Glutamatergic neuron (in vitro differentiated cells): Measurements from ENCODE around the gene OR13C8. TPM values are rescaled to one million over a fixed set of nuclear protein-coding genes. Genes with fewer than 3 reads are reported as not detected.
"Not testable (repeated sequence)": the region's sequence is repeated elsewhere in the genome, so short reads cannot be mapped to it uniquely, and the experiment has no call there.

Experiments used
- DNase-seq: peaks from one replicate; pipeline ENCODE4 v3.0.0; 2022
- H3K27ac Mint-ChIP-seq: one replicate; pipeline ENCODE4 v1.8.0; 2020; ENCODE audit warnings: mild to moderate bottlenecking, mixed read lengths, inconsistent platforms; ENCODE audit not compliant: unreplicated experiment
- H3K27me3 Mint-ChIP-seq: one replicate; pipeline ENCODE4 v1.8.0; 2020; ENCODE audit warnings: mild to moderate bottlenecking, moderate library complexity, mixed read lengths, inconsistent platforms; ENCODE audit not compliant: unreplicated experiment
- H3K36me3 Mint-ChIP-seq: one replicate; pipeline ENCODE4 v1.8.0; 2020; ENCODE audit warnings: mild to moderate bottlenecking, mixed read lengths, inconsistent platforms; ENCODE audit not compliant: unreplicated experiment
- H3K4me1 Mint-ChIP-seq: one replicate; pipeline ENCODE4 v1.8.0; 2020; ENCODE audit warnings: mild to moderate bottlenecking, low read depth, mixed read lengths, inconsistent platforms; ENCODE audit not compliant: unreplicated experiment
- H3K4me3 Mint-ChIP-seq: one replicate; pipeline ENCODE4 v1.8.0; 2020; ENCODE audit warnings: mild to moderate bottlenecking, mixed read lengths, inconsistent platforms; ENCODE audit not compliant: unreplicated experiment
- H3K9me3 Mint-ChIP-seq: one replicate; pipeline ENCODE4 v1.8.0; 2020; ENCODE audit warnings: mild to moderate bottlenecking, moderate library complexity, mixed read lengths, inconsistent platforms; ENCODE audit not compliant: unreplicated experiment
- CTCF ChIP-seq: fragments of 200-600 bp; sonication (generic); IDR thresholded peaks from one replicate; pipeline ENCODE4 v1.5.0; 2021; ENCODE audit not compliant: partially characterized antibody, unreplicated experiment
- long read RNA-seq: library from polyadenylated mRNA; unstranded; transcript quantifications from one replicate; pipeline ENCODE4 v2.0.0, GENCODE V29; 2020; ENCODE audit not compliant: unreplicated experiment
- total RNA-seq: library from RNA; stranded (reverse); fragmentation: NEBNext Ultra II Directional; extraction: Animal tissue kit (Norgen Biotek cat#: 25700); gene quantifications from one replicate; pipeline ENCODE4 v1.2.1, GENCODE V29; 2021; ENCODE audit not compliant: unreplicated experiment

OR13C8 gene
- not detected for total RNA-seq
- long read RNA-seq = 0 reads

- no peaks in the 10 kb centered on the region for H3K27me3 Mint-ChIP-seq
- no peak within 1 kb of the TSS for H3K4me3 Mint-ChIP-seq
- DNase-seq = no peak
- TF ChIP-seq CTCF = no peak
- peaks cover under 1% of the 10 kb centered on the region for H3K9me3 Mint-ChIP-seq
- H3K4me1 Mint-ChIP-seq = no peaks in the 10 kb centered on the region
- no peaks in the 10 kb centered on the region for H3K36me3 Mint-ChIP-seq
- no peak within 1 kb of the TSS for H3K27ac Mint-ChIP-seq
Observed at GRCh38 chr9:104568868-104569267, at the start of gene OR13C8. Gene OR13C8, plus strand, starts transcription at chr9:104569168. Its CDS starts 0 bp downstream, at chr9:104569168.

DNA sequence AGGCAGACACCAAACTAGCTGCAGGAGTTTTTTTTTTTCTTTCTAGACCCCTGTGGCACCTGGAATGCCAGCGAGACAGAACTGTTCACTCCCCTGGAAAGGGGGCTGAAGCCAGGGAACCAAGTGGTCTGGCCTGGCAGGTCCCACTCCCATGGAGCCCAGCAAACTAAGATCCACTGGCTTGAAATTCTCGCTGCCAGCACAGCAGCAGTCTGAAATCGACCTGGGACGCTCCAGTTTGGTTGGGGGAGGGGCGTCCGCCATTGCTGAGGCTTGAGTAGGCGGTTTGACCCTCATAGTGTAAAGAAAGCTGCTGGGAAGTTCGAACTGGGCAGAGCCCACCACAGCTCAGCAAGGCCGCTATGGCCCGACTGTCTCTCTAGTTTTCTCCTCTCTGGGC lies 48.7 kb upstream of the OR13C8 start:
- not testable (repeated sequence) for H3K4me3 Mint-ChIP-seq, H3K36me3 Mint-ChIP-seq, H3K27ac Mint-ChIP-seq, DNase-seq, H3K9me3 Mint-ChIP-seq, H3K4me1 Mint-ChIP-seq, H3K27me3 Mint-ChIP-seq

GRCh38 chr9:104527109-104527508 lies 41.9 kb upstream of the OR13C8 start, which contains the start of gene OR13C4:
Gene OR13C4, minus strand, starts transcription at chr9:104527209. Its CDS starts 0 bp downstream, at chr9:104527209.
- H3K36me3 Mint-ChIP-seq = no peaks in the 10 kb centered on the region
- no peaks in the 10 kb centered on the region for H3K27me3 Mint-ChIP-seq
- no peak within 1 kb of the TSS for H3K4me3 Mint-ChIP-seq
- no peaks in the 10 kb centered on the region for H3K9me3 Mint-ChIP-seq
- TF ChIP-seq CTCF = no peak
- no peak within 1 kb of the TSS for H3K27ac Mint-ChIP-seq
- no peaks in the 10 kb centered on the region for H3K4me1 Mint-ChIP-seq
- no peak for DNase-seq

GRCh38 chr9:104536756-104537155 lies 32.2 kb upstream of the OR13C8 start, which contains the start of gene OR13C3:
Gene OR13C3, minus strand, starts transcription at chr9:104536856. Its CDS starts 133 bp downstream, at chr9:104536723.
- Mint-ChIP-seq H3K36me3 (no peaks in the 10 kb centered on the region), H3K27ac (no peak within 1 kb of the TSS), H3K9me3 (no peaks in the 10 kb centered on the region), H3K27me3 (no peaks in the 10 kb centered on the region), H3K4me1 (no peaks in the 10 kb centered on the region), H3K4me3 (no peak within 1 kb of the TSS)
- no peak for TF ChIP-seq CTCF
- no peak for DNase-seq

GRCh38 chr9:104539275-104539674 lies 29.7 kb upstream of the OR13C8 start:
- no peak for DNase-seq
- Mint-ChIP-seq H3K27me3 (no peaks in the 10 kb centered on the region), H3K27ac (no peak overlapping the region), H3K36me3 (no peaks in the 10 kb centered on the region), H3K9me3 (no peaks in the 10 kb centered on the region), H3K4me3 (no peak overlapping the region), H3K4me1 (no peaks in the 10 kb centered on the region)
- no peak for TF ChIP-seq CTCF
